Left renal cortex interstitium (tissue), 4 donors: ENCODE measurements around the gene TTC38. TPM values are rescaled to one million over a fixed set of nuclear protein-coding genes. Genes with fewer than 3 reads are reported as not detected.
A peak's percentile ranks its signal among the peaks of the same experiment; 100 is the strongest.
"Not testable (repeated sequence)": the region's sequence is repeated elsewhere in the genome, so short reads cannot be mapped to it uniquely, and the experiment has no call there.

Source experiments
- DNase-seq, 4 donors: peaks; one replicate each; pipeline ENCODE4 v3.0.0-alpha.2; 2013; ENCODE audit warnings: low read depth in 4 of 4, low spot score in 2 of 4, missing footprints in 1 of 4
- polyA plus RNA-seq, 4 donors: library from polyadenylated mRNA; unstranded; fragments of 120-200 nt; gene quantifications; one replicate each; pipeline ENCODE4 v1.2.1, GENCODE V29; 2013; ENCODE audit not compliant: insufficient read length in 4 of 4

The TTC38 gene
- polyA plus RNA-seq, 4 donors = 48.0 to 71.2 (median 54.2) TPM

- DNase-seq = no peak
Measured at GRCh38 chr22:46293577-46294260, 25.9 kb downstream of the TTC38 start.

GRCh38 chr22:46294784-46295183, 27.0 kb downstream of the TTC38 start:
- no peak for DNase-seq

- DNase-seq = no peak
Measured at GRCh38 chr22:46295277-46295971, 27.6 kb downstream of the TTC38 start.

- peak; percentile 90 to 97 (median 95) for DNase-seq
Measured at GRCh38 chr22:46296257-46297150, 28.7 kb downstream of the TTC38 start, which contains the start of gene GTSE1. Gene GTSE1 (plus strand): TSS chr22:46296870. CDS start chr22:46297401, 531 bp downstream.

- DNase-seq = peak in 1 of 4 donors; percentile 2
Measured at GRCh38 chr22:46297151-46297812, 29.5 kb downstream of the TTC38 start.

- no peak for DNase-seq
Measured at GRCh38 chr22:46299101-46299500, 31.3 kb downstream of the TTC38 start.

GRCh38 chr22:46300491-46300890, 32.7 kb downstream of the TTC38 start:
- no peak for DNase-seq

- DNase-seq = no peak
Measured at GRCh38 chr22:46303347-46303965, 35.6 kb downstream of the TTC38 start.

GRCh38 chr22:46308283-46308988, 40.6 kb downstream of the TTC38 start:
- DNase-seq = no peak

GRCh38 chr22:46309526-46310085, 41.8 kb downstream of the TTC38 start:
- DNase-seq = no peak

- no peak for DNase-seq
Measured at GRCh38 chr22:46312056-46312455, 44.2 kb downstream of the TTC38 start.

GRCh38 chr22:46312848-46313247, 45.0 kb downstream of the TTC38 start:
- not testable (repeated sequence) for DNase-seq

- DNase-seq = no peak
Measured at GRCh38 chr22:46315976-46316375, 48.2 kb downstream of the TTC38 start.

GRCh38 chr22:46317646-46318045, 49.8 kb downstream of the TTC38 start:
- DNase-seq = no peak

GRCh38 chr22:46318576-46318975, 50.8 kb downstream of the TTC38 start:
- no peak for DNase-seq

GRCh38 chr22:46319319-46319718, 51.5 kb downstream of the TTC38 start:
- no peak for DNase-seq

GRCh38 chr22:46320166-46320710, 52.4 kb downstream of the TTC38 start:
- no peak for DNase-seq

GRCh38 chr22:46320716-46321386, 53.0 kb downstream of the TTC38 start:
- no peak for DNase-seq
